C4-2B (cell line): ENCODE data around the gene ZNF254.

Experiments used
- CTCF ChIP-seq: fragments of 450-650 bp; conservative IDR thresholded peaks from 2 replicates; pipeline ENCODE4 v1.5.1; 2017; ENCODE audit warnings: mild to moderate bottlenecking
- ZFX ChIP-seq: fragments of 450-650 bp; IDR thresholded peaks from 2 replicates; pipeline ENCODE4 v1.6.1; 2017

- TF ChIP-seq CTCF = no peak
- no peak for TF ChIP-seq ZFX
These were observed 54.6 kb downstream of the ZNF254 start for GRCh38 chr19:24141612-24142011.
